GM20431 (cell line): ENCODE results near the gene FOXK2.
"Not testable (repeated sequence)": the region's sequence is repeated elsewhere in the genome, so short reads cannot be mapped to it uniquely, and the experiment has no call there.

Experiments used
- in situ Hi-C: fragments of 300-500 bp; cut with MseI, MboI; formaldehyde crosslinking; loops from one replicate; pipeline ENCODE4 v1.15.0; 2020; ENCODE audit warnings: low sequenced_read_pairs; ENCODE audit not compliant: unreplicated experiment

The FOXK2 gene

DNA sequence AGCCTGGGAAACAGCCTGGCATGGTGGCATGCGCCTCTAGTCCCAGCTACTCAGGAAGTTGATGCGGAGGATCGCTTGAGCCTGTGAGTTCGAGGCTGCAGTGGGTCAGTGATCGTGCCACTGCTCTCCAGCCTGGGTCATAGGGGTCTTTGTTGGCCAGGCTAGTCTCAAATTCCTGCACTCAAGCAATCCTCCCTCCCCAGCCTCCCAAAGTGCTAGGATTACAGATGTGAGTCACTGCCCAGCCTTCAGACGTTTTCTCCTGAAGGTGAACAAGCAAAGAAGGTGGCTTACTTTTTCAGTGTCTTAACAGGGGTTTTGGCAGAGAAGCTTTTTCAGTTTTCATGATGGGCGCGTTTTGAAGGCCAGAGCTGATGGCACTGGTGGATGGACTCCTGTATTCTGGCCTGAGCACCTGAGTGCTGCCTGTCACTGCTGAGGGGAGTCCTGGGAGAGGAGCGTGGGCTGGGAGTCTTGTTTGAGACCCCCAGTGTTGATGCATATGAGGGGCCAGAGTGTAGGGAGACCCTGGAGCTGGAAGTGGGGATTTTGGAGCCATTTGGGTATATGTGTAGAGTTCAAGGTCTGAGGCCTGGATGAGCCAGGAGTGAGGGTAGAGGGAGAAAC lies 41.4 kb downstream of the FOXK2 start:
- in situ Hi-C loops, result no loop called here

DNA sequence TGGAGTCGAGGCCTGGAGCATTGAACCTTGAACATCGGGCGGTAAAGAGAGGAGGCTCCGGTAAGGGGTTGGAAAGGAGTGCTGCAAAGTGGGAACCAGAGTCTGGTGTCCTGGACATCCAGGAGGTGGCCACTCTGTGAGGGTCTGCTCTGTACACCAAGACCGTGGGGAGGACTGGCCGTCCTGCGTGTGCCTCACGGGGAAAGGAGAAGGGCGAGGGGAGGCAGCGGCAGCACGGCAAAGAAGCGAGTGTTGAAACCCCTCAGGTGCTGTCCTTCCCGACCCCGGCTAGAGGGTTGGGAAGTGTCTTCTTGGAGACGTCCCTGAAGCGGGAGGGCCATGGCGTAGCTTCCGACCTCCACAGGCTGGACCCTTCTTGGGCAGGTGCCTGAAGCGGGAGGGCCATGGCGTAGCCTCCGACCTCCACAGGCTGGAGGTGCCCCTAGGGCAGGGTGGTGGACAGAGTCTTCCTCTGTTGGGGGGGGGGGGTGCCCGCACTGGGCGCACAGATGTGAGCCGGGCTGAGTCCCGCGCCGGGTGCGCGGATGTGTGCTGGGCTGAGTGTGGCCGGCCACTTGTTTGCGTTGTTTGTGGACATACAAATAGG lies 42.0 kb downstream of the FOXK2 start:
- in situ Hi-C loops, result no loop called here

DNA sequence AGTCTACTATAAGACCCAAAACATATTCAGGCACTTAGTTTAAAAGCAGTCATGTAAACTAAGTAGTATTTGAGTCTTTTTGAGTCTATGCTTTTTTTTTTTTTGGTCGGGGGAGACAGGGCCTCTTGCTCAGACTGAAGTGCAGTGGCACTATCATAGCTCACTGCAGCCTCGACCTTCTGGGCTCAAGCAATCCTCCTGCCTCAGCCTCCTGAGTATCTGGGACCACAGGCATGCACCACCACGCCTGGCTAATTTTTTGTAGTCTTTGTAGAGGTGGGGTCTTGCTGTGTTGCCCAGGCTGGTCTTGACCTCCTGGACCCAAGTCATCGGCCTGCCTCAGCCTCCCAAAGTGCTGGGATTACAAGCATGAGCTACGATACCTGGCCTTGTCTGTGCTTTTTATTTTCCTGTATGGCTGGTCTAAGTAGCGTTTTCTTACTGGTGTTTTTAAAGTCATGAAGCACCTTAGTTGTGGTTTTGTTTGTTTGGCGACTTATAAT lies 43.2 kb downstream of the FOXK2 start:
- in situ Hi-C loops, result not testable (repeated sequence)

DNA sequence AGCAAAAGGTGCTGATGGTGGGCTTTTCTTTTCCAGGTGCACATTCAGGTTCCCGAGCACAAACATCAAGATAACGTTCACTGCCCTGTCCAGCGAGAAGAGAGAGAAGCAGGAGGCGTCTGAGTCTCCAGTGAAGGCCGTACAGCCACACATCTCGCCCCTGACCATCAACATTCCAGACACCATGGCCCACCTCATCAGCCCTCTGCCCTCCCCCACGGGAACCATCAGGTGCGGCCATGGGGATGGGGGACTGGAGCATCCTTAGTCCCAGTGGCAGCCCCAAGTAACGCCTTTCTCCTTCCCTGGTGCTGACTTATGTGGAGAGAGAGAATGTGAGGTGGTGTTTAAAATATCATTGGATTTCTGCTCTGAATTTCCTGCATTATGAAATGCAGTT lies 43.8 kb downstream of the FOXK2 start:
- in situ Hi-C loops, result no loop called here

DNA sequence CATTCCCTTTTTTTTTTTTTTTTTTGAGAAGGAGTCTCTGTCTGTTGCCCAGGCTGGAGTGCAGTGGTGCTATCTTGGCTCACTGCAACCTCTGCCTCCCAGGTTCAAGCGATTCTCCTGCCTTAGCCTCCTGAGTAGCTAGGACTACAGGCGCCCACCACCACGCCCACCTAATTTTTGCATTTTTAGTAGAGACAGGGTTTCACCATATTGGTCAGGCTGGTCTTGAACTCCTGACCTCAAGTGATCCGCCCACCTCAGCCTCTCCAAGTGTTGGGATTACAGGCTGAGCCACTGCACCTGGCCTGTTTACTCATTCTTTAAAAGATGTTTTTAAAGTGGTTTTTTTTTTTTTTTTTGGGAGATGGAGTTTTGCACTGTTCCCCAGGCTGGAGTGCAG lies 44.2 kb downstream of the FOXK2 start:
- in situ Hi-C loops, result not testable (repeated sequence)

DNA sequence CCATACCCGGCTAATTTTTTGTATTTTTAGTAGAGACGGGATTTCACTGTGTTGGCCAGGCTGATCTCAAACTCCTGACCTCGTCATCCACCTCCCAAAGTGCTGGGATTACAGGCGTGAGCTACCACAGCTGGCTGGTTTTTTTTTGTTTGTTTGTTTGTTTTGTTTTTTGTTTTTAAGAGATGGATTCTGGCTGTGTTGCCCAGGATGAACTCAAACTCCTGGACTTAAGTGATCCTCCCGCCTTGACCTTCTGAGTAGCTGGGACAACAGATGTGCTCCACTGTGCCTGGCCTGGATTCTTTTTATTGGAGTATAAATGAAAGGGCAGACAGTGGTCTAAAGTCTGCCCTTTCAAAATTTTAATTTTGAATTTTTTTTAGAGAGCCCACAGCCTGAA lies 44.7 kb downstream of the FOXK2 start:
- in situ Hi-C loops, result no loop called here

DNA sequence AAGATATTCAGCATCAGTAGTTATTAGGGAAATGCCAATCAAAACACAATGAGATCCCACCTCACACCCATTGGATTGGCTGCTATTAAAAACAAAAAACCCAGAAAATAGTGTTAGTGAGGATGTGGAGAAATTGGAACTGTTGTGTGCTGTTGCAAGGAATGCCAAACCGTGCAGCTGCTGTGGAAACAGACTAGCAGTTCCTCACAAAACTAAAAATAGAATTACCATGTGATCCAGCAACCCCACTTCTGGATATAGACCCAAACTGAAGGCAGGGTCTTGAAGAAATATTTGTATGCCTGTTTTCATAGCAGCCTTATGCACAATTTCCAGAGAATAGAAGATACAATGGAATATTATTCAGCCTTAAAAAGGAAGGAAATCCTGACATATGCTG lies 46.0 kb downstream of the FOXK2 start:
- in situ Hi-C loops, result no loop called here

DNA sequence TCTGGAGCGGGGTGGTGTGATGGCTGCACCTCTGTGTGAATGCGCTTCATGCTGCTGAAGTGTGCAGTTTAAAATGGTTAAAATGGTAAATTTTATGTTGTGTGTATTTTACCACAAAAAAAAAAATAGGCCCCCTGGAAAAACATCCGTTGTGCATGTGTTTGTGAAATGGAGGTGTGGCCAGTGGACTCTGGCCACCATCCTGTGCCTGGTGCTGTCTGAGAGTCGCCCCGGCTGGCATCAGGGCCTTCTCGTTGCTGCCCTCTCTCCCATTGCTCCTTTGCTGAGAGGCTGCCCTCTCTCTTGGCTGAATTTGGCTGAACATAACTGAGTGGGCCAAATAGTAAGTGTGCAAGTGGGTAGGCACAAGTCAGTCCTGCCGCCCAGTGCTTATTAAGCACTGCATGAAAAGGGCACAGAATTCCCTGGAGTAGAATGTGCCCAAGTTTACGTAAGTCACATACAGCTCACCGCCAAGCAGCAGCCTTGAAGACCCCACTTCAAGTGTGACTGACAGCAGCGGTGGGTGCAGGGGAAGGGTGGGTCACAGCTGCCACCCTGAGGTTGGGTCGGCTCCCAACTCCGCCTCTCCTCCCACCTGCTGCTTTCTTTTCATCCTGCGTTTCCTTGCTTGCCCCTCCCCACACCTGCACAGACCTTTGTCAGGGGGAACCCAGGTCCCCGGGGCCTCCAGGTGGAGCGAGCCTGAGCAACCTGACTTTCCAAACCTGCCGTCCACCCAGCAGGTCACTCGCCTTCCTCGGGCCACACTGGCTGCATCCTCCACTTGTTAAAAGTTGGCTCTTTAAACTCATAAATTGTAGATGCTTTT lies 46.8 kb downstream of the FOXK2 start:
- in situ Hi-C loops, result no loop called here

DNA sequence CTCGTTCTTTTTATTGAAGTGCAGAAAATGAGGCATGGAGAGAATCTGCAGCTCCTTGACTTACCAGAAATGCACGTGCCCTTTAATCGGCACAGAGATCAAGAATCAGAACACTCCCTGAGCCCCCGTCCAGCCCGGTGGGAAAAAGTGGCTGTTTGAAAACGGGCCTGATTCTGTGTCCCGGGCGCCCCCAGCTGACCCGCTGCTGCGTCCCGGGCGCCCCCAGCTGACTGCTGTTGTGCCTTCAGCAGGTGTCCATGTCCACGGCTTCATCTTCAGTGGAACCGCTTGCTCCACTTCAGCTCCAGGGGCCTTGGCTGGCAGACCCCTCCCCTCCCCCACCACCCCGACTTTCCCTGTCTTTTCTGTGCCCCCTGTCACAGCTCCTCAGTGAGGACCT lies 47.8 kb downstream of the FOXK2 start:
- in situ Hi-C loops, result no loop called here

DNA sequence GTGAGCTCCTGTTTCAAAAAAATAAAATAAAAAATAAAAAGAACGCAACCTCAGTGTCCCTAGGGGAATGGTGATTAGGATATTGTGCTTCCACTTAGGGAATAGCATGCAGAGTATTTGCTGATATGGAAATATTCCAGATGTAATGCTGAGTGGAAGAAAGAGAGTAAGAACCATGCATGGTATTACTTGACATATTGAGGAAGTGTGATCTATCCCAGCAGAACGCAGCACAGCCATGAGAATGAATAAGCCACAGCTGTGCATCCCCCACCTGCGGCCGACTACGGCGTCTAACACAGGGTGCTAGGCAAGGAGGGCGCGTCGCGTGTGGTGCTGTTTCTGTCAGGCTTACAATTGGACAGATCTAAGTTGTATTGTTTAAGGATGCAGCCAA lies 49.5 kb downstream of the FOXK2 start:
- in situ Hi-C loops, result no loop called here

DNA sequence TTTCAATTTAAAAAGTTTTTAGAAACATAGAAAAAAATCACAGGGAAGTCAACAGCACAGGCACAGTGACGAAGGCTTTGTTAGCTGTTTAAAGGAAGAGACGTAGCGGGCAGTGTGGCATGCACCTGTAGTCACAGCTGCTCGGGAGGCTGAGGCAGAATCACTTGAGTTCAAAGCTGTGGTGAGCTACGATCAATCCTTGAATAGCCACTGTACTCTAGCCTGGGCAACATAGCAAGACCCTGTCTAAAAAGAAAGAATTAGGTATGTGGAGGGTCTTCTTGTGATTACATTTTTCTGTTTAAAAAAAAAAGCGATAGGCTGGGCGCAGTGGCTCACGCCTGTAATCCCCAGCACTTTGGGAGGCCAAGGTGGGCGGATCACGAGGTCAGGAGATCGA lies 50.1 kb downstream of the FOXK2 start:
- in situ Hi-C loops, result no loop called here

DNA sequence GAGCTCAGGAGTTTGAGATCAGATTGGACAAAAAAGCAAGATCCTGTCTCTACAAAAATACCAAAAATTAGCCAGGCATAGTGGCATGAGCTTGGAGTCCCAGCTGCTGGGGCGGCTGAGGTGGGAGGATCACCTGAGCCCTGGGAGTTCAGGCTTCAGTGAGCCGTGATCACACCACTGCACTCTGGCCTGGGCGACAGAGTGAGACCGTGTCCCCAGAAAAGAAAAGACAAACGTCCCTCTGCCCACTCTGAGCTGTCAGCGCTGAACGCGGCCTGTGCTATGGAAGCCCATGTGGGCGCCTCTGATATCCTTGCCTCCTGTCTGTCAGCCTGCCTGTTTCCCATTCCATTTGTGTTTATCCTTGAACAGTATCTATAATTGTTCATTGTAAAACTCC lies 50.7 kb downstream of the FOXK2 start:
- in situ Hi-C loops, result no loop called here

DNA sequence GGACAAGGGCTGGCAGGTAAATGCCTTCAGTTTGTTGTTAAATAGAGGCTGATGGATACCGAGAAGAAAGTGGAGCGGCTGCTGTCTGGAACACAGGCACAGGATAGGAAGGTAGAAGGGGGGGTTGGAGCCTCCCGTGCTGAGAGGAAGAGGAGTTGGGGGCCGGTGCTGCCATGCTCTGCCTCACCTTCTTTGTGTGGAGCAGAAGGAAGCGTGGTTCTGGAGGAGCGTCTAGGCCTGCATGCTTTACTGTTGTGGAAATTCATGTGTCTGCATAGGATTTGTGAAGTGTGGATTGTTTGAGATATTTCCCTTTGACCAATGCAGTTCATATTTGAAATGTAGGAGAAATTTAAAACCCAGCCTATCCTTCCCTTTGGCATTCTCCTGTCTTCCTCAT lies 52.3 kb downstream of the FOXK2 start:
- in situ Hi-C loops, result no loop called here

DNA sequence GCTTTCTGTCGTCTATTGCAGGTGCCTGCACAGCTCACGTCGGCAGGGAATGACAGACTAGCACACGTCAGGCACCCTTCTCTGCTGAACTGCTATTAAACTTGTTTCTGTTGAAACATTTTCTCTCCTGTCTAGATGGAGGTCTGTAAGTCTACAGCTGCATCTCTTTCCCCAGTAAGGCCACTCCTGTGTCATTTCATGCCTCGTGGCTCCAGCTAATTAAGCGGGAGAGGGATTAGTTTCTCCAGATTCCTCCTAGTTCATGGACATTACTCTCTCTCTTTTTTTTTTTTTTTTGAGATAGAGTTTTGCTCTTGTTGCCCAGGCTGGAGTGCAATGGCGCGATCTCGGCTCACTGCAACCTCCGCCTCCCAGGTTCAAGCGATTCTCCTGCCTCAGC lies 54.5 kb downstream of the FOXK2 start:
- in situ Hi-C loops, result no loop called here

DNA sequence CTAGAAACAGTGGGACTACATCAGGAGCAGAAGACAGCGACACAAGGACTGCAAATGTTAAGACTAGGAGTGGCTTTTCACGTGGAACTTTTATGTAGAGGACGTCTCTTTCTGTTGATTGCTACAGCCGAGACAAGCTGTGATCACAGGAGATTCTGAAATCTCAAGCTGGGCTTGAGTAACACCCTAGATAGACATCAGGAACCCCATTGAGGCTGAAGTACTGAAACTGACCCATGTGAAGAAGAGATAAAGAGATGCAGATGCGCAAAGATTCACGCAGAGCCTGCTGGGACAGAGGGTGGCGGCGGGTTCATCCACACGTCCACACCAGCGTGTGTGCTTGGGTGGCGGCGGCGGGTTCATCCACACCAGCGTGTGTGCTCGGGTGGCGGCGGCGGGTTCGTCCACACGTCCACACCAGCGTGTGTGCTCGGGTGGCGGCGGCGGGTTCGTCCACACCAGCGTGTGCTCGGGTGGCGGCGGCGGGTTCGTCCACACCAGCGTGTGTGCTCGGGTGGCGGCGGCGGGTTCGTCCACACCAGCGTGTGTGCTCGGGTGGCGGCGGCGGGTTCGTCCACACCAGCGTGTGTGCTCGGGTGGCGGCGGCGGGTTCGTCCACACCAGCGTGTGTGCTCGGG lies 56.2 kb downstream of the FOXK2 start:
- in situ Hi-C loops, result not testable (repeated sequence)

DNA sequence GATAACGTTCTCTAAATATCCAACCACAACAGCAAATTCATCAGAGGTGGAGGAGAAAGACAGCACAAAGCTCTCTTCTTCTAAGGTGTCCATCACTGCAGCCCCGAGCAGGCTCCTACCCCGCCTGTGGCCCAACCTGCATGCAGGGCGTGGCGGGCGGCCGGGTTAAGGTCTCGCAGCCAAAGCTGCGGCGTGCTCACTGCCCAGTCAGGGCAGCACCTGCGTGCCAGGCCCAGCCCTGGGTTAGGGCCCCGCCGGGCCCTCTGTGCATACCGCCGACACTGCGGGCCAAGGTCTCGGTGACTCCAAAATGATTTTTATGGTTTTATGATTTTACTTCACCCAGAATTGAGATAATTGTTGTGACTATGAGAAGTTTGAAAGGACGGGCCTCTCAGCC lies 57.8 kb downstream of the FOXK2 start:
- in situ Hi-C loops, result no loop called here

DNA sequence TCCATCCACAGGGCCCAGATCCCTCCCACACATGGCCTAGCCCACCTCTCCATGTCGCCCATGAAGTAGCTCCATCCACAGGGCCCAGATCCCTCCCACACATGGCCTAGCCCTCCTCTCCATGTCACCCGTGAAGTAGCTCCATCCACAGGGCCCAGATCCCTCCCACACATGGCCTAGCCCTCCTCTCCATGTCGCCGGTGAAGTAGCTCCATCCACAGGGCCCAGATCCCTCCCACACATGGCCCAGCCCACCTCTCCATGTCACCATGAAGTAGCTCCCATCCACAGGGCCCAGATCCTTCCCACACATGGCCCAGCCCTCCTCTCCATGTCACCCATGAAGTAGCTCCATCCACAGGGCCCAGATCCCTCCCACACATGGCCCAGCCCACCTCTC lies 60.4 kb downstream of the FOXK2 start:
- in situ Hi-C loops, result not testable (repeated sequence)

DNA sequence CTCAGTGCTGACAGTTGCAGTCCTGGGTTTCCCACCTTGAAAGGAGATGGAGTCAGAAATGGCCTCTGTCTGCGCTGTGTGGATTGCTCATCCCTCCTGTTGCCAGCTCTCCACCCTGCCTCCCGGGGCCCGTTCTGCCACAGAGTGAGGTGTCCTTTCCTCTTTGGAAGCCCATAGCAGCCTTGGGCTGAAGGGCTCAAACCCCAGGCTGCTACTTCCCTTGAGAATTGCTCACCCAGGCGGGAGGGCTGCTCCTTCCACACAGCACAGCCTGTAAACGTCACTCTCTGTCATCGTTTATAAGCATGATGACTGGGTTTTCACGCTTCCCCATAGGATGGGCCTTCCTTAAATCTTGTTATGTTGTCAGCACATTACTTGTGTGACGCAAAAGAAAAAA lies 62.7 kb downstream of the FOXK2 start:
- in situ Hi-C loops, result no loop called here

DNA sequence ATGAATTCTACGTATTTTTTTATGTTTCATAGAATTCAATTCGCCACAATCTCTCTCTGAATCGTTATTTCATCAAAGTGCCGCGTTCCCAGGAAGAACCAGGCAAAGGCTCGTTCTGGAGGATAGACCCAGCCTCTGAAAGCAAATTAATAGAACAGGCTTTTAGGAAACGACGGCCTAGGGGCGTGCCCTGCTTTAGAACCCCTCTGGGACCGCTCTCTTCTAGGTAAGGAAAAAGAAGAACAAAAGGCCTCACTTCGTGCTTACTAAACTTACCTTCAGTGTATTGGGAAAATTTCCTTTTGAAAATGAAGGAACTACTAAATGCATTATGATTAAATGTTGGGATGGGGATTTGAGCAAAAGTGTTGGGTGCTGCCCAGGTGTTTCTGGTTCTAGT lies 63.2 kb downstream of the FOXK2 start:
- in situ Hi-C loops, result no loop called here

DNA sequence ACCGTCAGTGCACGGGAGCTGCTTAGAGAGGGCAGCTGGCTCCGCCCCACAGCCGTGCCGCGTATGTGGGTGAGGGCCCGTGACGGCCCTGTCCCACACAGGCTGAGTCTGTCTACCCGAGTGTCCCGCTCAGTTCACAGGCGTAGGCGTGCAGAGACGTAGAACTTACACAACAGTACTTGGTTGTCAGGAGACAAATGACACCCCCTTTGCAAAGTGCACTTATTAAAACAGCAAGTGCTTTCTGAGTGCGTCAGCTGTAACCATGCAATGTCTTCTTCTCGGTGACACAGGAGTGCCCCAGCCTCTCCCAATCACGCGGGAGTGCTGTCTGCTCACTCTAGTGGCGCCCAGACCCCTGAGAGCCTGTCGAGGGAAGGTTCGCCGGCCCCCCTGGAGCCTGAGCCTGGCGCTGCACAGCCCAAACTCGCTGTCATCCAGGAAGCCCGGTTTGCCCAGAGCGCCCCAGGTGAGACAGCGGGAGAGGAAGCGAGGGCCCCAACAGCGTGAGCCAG lies 64.2 kb downstream of the FOXK2 start:
- in situ Hi-C loops, result no loop called here
